ENCODE results near the gene ERN2.

- TF ChIP-seq, protein P1, sequence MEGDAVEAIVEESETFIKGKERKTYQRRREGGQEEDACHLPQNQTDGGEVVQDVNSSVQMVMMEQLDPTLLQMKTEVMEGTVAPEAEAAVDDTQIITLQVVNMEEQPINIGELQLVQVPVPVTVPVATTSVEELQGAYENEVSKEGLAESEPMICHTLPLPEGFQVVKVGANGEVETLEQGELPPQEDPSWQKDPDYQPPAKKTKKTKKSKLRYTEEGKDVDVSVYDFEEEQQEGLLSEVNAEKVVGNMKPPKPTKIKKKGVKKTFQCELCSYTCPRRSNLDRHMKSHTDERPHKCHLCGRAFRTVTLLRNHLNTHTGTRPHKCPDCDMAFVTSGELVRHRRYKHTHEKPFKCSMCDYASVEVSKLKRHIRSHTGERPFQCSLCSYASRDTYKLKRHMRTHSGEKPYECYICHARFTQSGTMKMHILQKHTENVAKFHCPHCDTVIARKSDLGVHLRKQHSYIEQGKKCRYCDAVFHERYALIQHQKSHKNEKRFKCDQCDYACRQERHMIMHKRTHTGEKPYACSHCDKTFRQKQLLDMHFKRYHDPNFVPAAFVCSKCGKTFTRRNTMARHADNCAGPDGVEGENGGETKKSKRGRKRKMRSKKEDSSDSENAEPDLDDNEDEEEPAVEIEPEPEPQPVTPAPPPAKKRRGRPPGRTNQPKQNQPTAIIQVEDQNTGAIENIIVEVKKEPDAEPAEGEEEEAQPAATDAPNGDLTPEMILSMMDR (IDR thresholded peaks at IDR 0.05): no peak
- TF ChIP-seq POLR2A (IDR thresholded peaks at IDR 0.05) (no peak), EP300 (IDR thresholded peaks at IDR 0.05) (no peak)
These were observed 3.5 kb upstream of the ERN2 start for GRCh38 chr16:23716484-23716883.
